SK-N-SH treated with all-trans-retinoic acid at 6 μM for 48 hours (cell line): Measurements from ENCODE around the gene GPALPP1.

Experiments
- ATAC-seq: fragments of 200-7000 bp; cut with Tn5 transposase; 3 replicates; pipeline ENCODE4 v1.9.1; 2020; ENCODE audit warnings: mild to moderate bottlenecking, moderate library complexity
- ARNTL ChIP-seq: fragments of 450-650 bp; formaldehyde crosslinking; IDR thresholded peaks from 2 replicates; pipeline ENCODE4 v1.5.0; 2020; ENCODE audit warnings: low read depth, mild to moderate bottlenecking, moderate library complexity, borderline replicate concordance
- BACH2 ChIP-seq: fragments of 250-450 bp; sonication (Bioruptor Pico); IDR thresholded peaks from 2 replicates; pipeline ENCODE4 v1.9.0; 2021; ENCODE audit warnings: mild to moderate bottlenecking, borderline replicate concordance
- CSDC2 ChIP-seq: fragments of 250-450 bp; sonication (Bioruptor Pico); IDR thresholded peaks from 2 replicates; pipeline ENCODE4 v1.5.0; 2020; ENCODE audit warnings: mild to moderate bottlenecking, moderate library complexity
- ESRRG ChIP-seq: fragments of 250-450 bp; sonication (Bioruptor Pico); IDR thresholded peaks from 2 replicates; pipeline ENCODE4 v1.6.1; 2021; ENCODE audit warnings: mild to moderate bottlenecking
- GLIS3 ChIP-seq: fragments of 250-450 bp; sonication (Bioruptor Pico); IDR thresholded peaks from 2 replicates; pipeline ENCODE4 v1.5.0; 2020; ENCODE audit warnings: mild to moderate bottlenecking, moderate library complexity
- ISL1 ChIP-seq: fragments of 250-450 bp; sonication (Bioruptor Pico); IDR thresholded peaks from 2 replicates; pipeline ENCODE4 v2.1.2; 2022; ENCODE audit warnings: mild to moderate bottlenecking, moderate library complexity
- OSR1 ChIP-seq: fragments of 250-450 bp; sonication (Bioruptor Pico); IDR thresholded peaks from 2 replicates; pipeline ENCODE4 v1.8.0; 2022; ENCODE audit warnings: moderate library complexity, mild to moderate bottlenecking, inconsistent platforms
- PATZ1 ChIP-seq: fragments of 250-450 bp; sonication (Bioruptor Pico); IDR thresholded peaks from 2 replicates; pipeline ENCODE4 v1.8.0; 2020; ENCODE audit warnings: mild to moderate bottlenecking, moderate library complexity, borderline replicate concordance
- POU6F1 ChIP-seq: fragments of 250-450 bp; sonication (Bioruptor Pico); IDR thresholded peaks from 2 replicates; pipeline ENCODE4 v1.8.0; 2021; ENCODE audit warnings: low read depth, mild to moderate bottlenecking, moderate library complexity, borderline replicate concordance
- PPARA ChIP-seq: fragments of 250-450 bp; sonication (Bioruptor Pico); IDR thresholded peaks from 2 replicates; pipeline ENCODE4 v1.5.0; 2020; ENCODE audit warnings: mild to moderate bottlenecking, borderline replicate concordance
- RARB ChIP-seq: fragments of 250-450 bp; sonication (Bioruptor Pico); IDR thresholded peaks from 2 replicates; pipeline ENCODE4 v1.8.0; 2021; ENCODE audit warnings: mild to moderate bottlenecking, moderate library complexity
- SNAI2 ChIP-seq: fragments of 250-450 bp; sonication (Bioruptor Pico); IDR thresholded peaks from 2 replicates; pipeline ENCODE4 v1.5.0; 2020; ENCODE audit warnings: mild to moderate bottlenecking, moderate library complexity
- TOX ChIP-seq: fragments of 250-450 bp; sonication (Bioruptor Pico); IDR thresholded peaks from 2 replicates; pipeline ENCODE4 v1.8.0; 2021; ENCODE audit warnings: mild to moderate bottlenecking, moderate library complexity, borderline replicate concordance
- TSHZ2 ChIP-seq: fragments of 250-450 bp; sonication (Bioruptor Pico); IDR thresholded peaks from 2 replicates; pipeline ENCODE4 v1.5.0; 2020; ENCODE audit warnings: mild to moderate bottlenecking, moderate library complexity
- ZC3H10 ChIP-seq: fragments of 250-450 bp; sonication (Bioruptor Pico); IDR thresholded peaks from 2 replicates; pipeline ENCODE4 v1.5.1; 2021; ENCODE audit warnings: mild to moderate bottlenecking, moderate library complexity
- ZFP3 ChIP-seq: fragments of 250-450 bp; sonication (Bioruptor Pico); IDR thresholded peaks from 2 replicates; pipeline ENCODE4 v1.5.0; 2020; ENCODE audit warnings: mild to moderate bottlenecking, moderate library complexity
- ZFP30 ChIP-seq: fragments of 450-650 bp; formaldehyde crosslinking; IDR thresholded peaks from 2 replicates; pipeline ENCODE4 v1.5.0; 2022; ENCODE audit warnings: mild to moderate bottlenecking, moderate library complexity
- ZNF565 ChIP-seq: fragments of 450-650 bp; formaldehyde crosslinking; conservative IDR thresholded peaks from 2 replicates; pipeline ENCODE4 v1.5.0; 2020; ENCODE audit warnings: low read depth, mild to moderate bottlenecking, moderate library complexity
- ZNF70 ChIP-seq: fragments of 450-650 bp; formaldehyde crosslinking; IDR thresholded peaks from 2 replicates; pipeline ENCODE4 v1.5.0; 2020; ENCODE audit warnings: mild to moderate bottlenecking, moderate library complexity
- ZNF8 ChIP-seq: fragments of 450-650 bp; formaldehyde crosslinking; IDR thresholded peaks from 2 replicates; pipeline ENCODE4 v1.5.0; 2020; ENCODE audit warnings: mild to moderate bottlenecking, moderate library complexity
- TF ChIP-seq, protein P1 (sequence below): fragments of 250-450 bp; sonication (Bioruptor Pico); IDR thresholded peaks from 2 replicates; pipeline ENCODE4 v1.5.1; 2020; ENCODE audit warnings: low read depth, mild to moderate bottlenecking, moderate library complexity
- TF ChIP-seq, protein P2 (sequence below): fragments of 250-450 bp; sonication (Bioruptor Pico); IDR thresholded peaks from 2 replicates; pipeline ENCODE4 v1.5.1; 2021; ENCODE audit warnings: mild to moderate bottlenecking, moderate library complexity

Gene GPALPP1

DNA sequence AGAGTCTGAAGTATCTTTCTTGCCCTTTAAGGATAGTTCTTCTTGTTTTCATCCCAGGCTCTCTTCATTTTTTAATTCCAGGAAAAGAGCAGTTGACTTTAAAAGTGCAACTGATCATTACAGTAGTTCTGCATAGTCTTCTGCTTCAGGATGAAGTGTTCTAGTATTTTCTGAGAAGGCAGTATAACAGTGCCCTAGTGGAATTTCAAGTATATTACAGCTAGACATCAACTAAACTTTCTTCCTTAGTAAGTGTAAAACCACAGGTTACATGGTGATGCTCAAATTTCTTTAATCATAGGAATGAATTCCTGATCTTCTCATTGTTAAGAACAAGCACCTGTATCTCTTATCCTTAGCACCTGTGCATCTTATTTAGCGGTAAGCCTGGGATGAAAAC, 11.0 kb upstream of the GPALPP1 start:
- TF ChIP-seq ARNTL (no peak), ISL1 (CRISPR knock-in tag) (no peak), ZFP3 (CRISPR knock-in tag) (no peak), PPARA (CRISPR knock-in tag) (no peak), TOX (no peak), ZNF8 (CRISPR knock-in tag) (no peak), ZNF70 (CRISPR knock-in tag) (no peak), ESRRG (CRISPR knock-in tag) (no peak), SNAI2 (no peak), OSR1 (CRISPR knock-in tag) (no peak), BACH2 (CRISPR knock-in tag) (no peak)
- no peak for ATAC-seq

DNA sequence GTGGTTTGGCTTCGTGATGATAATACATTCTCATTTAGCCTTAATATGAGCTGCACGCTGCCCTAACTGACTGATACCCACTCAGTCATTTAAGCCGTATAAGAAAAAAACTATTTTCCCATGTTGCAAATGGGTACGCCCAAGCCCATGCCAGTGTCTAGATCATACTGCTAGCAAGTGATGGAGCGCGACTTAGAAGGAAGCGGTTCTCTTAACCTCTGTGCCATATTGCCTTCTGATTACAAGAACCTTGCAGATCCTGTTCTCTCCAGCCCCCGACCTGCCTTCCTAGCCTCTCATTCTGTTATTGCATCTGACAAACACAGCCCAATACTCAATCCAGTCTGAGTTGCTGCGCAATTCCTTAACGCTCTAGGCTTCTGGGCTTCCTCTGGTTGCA, 603 bp downstream of the GPALPP1 start:
- ATAC-seq, result peak; percentile 13
- no peak for TF ChIP-seq GLIS3 (CRISPR knock-in tag)
- no peak for TF ChIP-seq ESRRG (CRISPR knock-in tag)
- no peak for TF ChIP-seq OSR1 (CRISPR knock-in tag)
- TF ChIP-seq, protein P1, sequence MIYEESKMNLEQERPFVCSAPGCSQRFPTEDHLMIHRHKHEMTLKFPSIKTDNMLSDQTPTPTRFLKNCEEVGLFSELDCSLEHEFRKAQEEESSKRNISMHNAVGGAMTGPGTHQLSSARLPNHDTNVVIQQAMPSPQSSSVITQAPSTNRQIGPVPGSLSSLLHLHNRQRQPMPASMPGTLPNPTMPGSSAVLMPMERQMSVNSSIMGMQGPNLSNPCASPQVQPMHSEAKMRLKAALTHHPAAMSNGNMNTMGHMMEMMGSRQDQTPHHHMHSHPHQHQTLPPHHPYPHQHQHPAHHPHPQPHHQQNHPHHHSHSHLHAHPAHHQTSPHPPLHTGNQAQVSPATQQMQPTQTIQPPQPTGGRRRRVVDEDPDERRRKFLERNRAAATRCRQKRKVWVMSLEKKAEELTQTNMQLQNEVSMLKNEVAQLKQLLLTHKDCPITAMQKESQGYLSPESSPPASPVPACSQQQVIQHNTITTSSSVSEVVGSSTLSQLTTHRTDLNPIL, result no peak
- no peak for TF ChIP-seq POU6F1 (CRISPR knock-in tag)

GRCh38 chr13:45003417-45003816, 14.1 kb downstream of the GPALPP1 start:
- no peak for ATAC-seq
- no peak for TF ChIP-seq ARNTL
- TF ChIP-seq BACH2 (CRISPR knock-in tag), result no peak
- TF ChIP-seq ZFP30, result no peak
- TF ChIP-seq OSR1 (CRISPR knock-in tag), result no peak
- no peak for TF ChIP-seq ZC3H10 (CRISPR knock-in tag)
- no peak for TF ChIP-seq GLIS3 (CRISPR knock-in tag)
- TF ChIP-seq POU6F1 (CRISPR knock-in tag), result no peak
- TF ChIP-seq ZNF8 (CRISPR knock-in tag), result no peak
- TF ChIP-seq ZFP3 (CRISPR knock-in tag), result no peak
- TF ChIP-seq RARB (CRISPR knock-in tag), result no peak
- TF ChIP-seq ZNF565, result no peak
- TF ChIP-seq PATZ1, result no peak

DNA sequence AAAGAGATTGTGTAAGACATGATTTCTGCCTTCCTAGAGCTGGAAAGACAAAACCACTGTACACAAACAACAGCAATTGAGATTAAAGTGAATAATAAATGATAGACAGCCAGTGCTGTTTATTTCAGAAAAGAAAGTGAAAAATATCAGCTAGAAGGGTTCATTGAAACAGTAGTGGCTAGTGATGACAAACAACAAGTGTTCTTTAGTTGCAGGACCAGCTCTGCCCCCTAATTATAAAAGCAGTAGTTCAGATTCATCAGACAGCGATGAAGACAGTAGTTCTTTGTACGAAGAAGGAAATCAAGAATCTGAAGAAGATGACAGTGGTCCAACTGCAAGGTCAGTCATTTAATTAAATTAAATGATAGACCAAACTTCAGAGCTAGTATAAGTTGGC, 14.8 kb downstream of the GPALPP1 start:
- no peak for ATAC-seq
- TF ChIP-seq POU6F1 (CRISPR knock-in tag) (no peak), TSHZ2 (CRISPR knock-in tag) (no peak), ISL1 (CRISPR knock-in tag) (no peak), CSDC2 (CRISPR knock-in tag) (no peak), ZNF70 (CRISPR knock-in tag) (no peak)
- TF ChIP-seq, protein P2, sequence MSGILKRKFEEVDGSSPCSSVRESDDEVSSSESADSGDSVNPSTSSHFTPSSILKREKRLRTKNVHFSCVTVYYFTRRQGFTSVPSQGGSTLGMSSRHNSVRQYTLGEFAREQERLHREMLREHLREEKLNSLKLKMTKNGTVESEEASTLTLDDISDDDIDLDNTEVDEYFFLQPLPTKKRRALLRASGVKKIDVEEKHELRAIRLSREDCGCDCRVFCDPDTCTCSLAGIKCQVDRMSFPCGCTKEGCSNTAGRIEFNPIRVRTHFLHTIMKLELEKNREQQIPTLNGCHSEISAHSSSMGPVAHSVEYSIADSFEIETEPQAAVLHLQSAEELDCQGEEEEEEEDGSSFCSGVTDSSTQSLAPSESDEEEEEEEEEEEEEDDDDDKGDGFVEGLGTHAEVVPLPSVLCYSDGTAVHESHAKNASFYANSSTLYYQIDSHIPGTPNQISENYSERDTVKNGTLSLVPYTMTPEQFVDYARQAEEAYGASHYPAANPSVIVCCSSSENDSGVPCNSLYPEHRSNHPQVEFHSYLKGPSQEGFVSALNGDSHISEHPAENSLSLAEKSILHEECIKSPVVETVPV (CRISPR knock-in tag), result no peak
- TF ChIP-seq, protein P1, result no peak
